Lower lobe of right lung (tissue), 2 donors: ENCODE results near the gene CDK6. TPM values are rescaled to one million over a fixed set of nuclear protein-coding genes. Genes with fewer than 3 reads are reported as not detected.

Experiments
- ATAC-seq, 2 donors: fragments of 200-7000 bp; cut with Tn5 transposase; one replicate each; pipeline ENCODE4 v1.9.1; 2020 to 2022; ENCODE audit warnings: mild to moderate bottlenecking in 2 of 2, moderate library complexity in 2 of 2
- DNase-seq: peaks from one replicate; pipeline ENCODE4 v3.0.0-alpha.2; 2020
- H3K27ac ChIP-seq: fragments of 200-600 bp; one replicate; pipeline ENCODE4 v1.8.0; 2022
- H3K27me3 ChIP-seq: fragments of 200-600 bp; one replicate; pipeline ENCODE4 v1.8.0; 2022; ENCODE audit warnings: low read depth
- H3K36me3 ChIP-seq: fragments of 200-600 bp; one replicate; pipeline ENCODE4 v1.8.0; 2022; ENCODE audit warnings: mild to moderate bottlenecking
- H3K4me1 ChIP-seq: fragments of 200-600 bp; one replicate; pipeline ENCODE4 v1.8.0; 2022
- H3K4me3 ChIP-seq: fragments of 200-600 bp; one replicate; pipeline ENCODE4 v1.8.0; 2022; ENCODE audit warnings: mild to moderate bottlenecking
- H3K9me3 ChIP-seq: fragments of 200-600 bp; one replicate; pipeline ENCODE4 v1.8.0; 2022
- intact Hi-C: fragments of 100-400 bp; cut with DNase I; formaldehyde crosslinking; loops from one replicate; pipeline ENCODE4 v1.11.0; 2022
- total RNA-seq: library from RNA; stranded (reverse); fragmentation: NEBNext Ultra II Directional; extraction: Animal tissue kit (Norgen Biotek cat#: 25700); gene quantifications from one replicate; pipeline ENCODE4 v1.2.1, GENCODE V29; 2021
- TF ChIP-seq, protein P1 (sequence below): fragments of 200-600 bp; IDR thresholded peaks from one replicate; pipeline ENCODE4 v1.8.0; 2022; ENCODE audit warnings: antibody characterized with exemption, mild to moderate bottlenecking
- donor health status: DM: no; HTN: yes; CAD: no; lungs with severe emphysema.

CDK6 gene
- total RNA-seq, 1 donor from 2014 or later: 21.7 TPM

DNA sequence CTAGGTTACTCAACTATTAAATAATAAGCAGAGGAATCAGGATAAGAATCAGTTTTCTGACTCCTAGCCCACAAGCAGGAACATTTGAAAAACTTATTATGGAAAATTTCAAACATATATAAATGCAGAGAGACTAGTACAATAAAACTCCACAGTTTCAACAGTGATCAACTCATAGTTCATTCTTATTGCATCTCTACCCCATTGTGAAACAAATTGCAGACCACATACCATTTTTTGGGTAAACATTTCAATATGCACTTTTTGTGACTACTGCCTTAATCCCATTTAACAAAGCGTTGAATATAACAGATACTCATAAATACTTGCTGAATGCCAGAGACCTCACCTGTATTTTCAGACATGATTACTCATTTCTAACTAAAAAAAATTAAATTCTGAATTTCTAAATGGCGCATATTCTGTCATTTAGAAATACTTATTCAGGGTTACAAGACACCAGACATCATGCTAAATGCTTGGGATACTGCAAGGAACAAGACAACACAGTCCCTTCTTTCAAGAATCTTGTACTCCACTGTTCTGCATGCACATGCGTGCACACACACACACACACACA, 11.4 kb downstream of the CDK6 start:
- H3K4me3 ChIP-seq: no peak overlapping the region
- no peaks in the 10 kb centered on the region for H3K36me3 ChIP-seq
- H3K27ac ChIP-seq: no peak overlapping the region
- H3K27me3 ChIP-seq: no peaks in the 10 kb centered on the region
- TF ChIP-seq, protein P1, sequence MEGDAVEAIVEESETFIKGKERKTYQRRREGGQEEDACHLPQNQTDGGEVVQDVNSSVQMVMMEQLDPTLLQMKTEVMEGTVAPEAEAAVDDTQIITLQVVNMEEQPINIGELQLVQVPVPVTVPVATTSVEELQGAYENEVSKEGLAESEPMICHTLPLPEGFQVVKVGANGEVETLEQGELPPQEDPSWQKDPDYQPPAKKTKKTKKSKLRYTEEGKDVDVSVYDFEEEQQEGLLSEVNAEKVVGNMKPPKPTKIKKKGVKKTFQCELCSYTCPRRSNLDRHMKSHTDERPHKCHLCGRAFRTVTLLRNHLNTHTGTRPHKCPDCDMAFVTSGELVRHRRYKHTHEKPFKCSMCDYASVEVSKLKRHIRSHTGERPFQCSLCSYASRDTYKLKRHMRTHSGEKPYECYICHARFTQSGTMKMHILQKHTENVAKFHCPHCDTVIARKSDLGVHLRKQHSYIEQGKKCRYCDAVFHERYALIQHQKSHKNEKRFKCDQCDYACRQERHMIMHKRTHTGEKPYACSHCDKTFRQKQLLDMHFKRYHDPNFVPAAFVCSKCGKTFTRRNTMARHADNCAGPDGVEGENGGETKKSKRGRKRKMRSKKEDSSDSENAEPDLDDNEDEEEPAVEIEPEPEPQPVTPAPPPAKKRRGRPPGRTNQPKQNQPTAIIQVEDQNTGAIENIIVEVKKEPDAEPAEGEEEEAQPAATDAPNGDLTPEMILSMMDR: no peak
- intact Hi-C loops: no loop called here
- no peak for DNase-seq
- H3K9me3 ChIP-seq: no peaks in the 10 kb centered on the region
- no peak for ATAC-seq
- H3K4me1 ChIP-seq: peaks cover 4% of the 10 kb centered on the region

DNA sequence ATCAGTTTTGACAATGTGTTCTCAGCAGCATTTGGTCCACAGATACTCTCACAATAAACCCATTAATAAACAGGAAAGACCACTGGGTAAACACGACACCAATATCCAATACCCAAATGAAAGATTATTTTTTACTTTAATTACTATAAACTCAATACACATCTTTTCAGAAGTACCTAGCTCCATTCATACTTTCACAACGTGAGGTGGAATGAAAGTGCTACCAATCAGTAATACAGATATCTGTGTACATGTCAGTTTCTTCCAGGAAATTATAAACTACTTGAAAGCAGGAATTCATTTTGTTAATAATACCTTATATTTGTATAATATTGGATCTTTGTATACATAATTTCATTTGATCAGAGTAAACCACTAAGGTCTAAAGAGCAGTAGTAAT, 11.9 kb downstream of the CDK6 start:
- Histone ChIP-seq H3K27me3 (no peaks in the 10 kb centered on the region), H3K4me3 (no peak overlapping the region), H3K36me3 (no peaks in the 10 kb centered on the region), H3K27ac (no peak overlapping the region), H3K9me3 (no peaks in the 10 kb centered on the region), H3K4me1 (no peaks in the 10 kb centered on the region)
- intact Hi-C loops: no loop called here
- DNase-seq (no peak), ATAC-seq (no peak)
- TF ChIP-seq, protein P1: no peak

DNA sequence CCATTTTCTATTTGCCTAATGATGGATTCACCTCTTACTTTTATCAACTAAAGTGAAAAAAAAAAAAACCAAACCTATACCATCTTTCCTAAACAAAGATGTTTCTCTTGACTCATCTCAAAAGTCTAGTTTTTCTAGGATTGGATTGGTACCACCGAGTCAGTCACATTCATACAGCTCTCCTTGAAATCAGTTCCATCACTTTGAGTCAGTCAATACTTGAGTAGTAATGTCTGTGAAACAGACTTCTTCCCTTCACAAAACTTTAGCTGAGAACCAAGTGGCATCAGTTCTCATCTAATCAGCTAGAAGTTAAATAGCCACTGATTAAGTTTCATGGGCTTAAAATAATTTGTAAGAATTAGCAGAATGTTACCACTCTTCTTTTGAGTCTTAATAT, 13.3 kb downstream of the CDK6 start:
- Histone ChIP-seq H3K9me3 (no peaks in the 10 kb centered on the region), H3K27me3 (no peaks in the 10 kb centered on the region), H3K36me3 (no peaks in the 10 kb centered on the region), H3K4me1 (no peaks in the 10 kb centered on the region), H3K27ac (no peak overlapping the region), H3K4me3 (no peak overlapping the region)
- DNase-seq (no peak), ATAC-seq (no peak)
- TF ChIP-seq, protein P1: no peak
- intact Hi-C loops: no loop called here

DNA sequence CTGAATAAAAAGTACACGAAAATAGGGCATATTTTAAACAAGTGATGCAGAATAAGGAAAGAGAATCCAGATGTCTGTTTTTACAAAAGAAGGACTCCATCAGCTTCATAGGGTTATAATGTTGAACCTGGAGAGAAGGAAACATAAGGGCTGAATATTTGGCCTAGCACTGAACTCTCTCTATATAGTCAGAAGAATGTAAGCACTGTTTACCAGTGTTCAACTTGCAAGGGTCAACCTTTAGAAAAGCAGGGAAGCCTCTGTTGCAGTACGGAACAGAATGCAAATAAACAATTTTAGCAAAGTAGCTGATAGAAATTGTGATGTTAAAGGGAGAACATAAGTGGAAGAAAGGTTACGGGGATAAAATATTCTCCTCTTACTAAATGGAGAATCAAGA, 16.2 kb downstream of the CDK6 start:
- H3K36me3 ChIP-seq: no peaks in the 10 kb centered on the region
- no peaks in the 10 kb centered on the region for H3K4me1 ChIP-seq
- no peaks in the 10 kb centered on the region for H3K27me3 ChIP-seq
- peaks cover 9% of the 10 kb centered on the region for H3K9me3 ChIP-seq
- no peak overlapping the region for H3K27ac ChIP-seq
- no peak overlapping the region for H3K4me3 ChIP-seq
- DNase-seq (no peak), ATAC-seq (no peak)
- TF ChIP-seq, protein P1: no peak
- intact Hi-C loops: no loop called here

DNA sequence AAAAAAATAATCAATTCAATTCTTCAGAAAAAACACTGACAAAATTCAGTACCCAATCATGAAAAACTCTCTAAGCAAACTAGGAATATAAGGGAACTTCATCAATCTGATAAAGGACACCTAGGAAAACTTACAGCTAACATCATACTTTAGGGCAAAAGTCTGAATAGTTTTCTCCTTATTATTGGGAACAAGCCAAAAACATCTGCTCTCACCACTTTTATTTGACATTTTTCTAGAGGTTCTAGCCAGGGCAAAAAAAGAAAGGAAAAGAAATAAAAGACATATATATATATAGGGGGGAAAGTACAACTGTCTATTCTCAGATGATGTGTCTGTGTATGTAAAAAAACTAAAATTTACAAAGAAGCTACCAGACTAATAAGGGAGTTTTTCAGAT, 19.0 kb downstream of the CDK6 start:
- no peak for ATAC-seq
- Histone ChIP-seq H3K4me1 (no peaks in the 10 kb centered on the region), H3K36me3 (no peaks in the 10 kb centered on the region), H3K27me3 (no peaks in the 10 kb centered on the region), H3K4me3 (no peak overlapping the region), H3K27ac (no peak overlapping the region), H3K9me3 (peaks cover 9% of the 10 kb centered on the region)
- intact Hi-C loops: no loop called here
- DNase-seq: no peak
- TF ChIP-seq, protein P1: no peak

DNA sequence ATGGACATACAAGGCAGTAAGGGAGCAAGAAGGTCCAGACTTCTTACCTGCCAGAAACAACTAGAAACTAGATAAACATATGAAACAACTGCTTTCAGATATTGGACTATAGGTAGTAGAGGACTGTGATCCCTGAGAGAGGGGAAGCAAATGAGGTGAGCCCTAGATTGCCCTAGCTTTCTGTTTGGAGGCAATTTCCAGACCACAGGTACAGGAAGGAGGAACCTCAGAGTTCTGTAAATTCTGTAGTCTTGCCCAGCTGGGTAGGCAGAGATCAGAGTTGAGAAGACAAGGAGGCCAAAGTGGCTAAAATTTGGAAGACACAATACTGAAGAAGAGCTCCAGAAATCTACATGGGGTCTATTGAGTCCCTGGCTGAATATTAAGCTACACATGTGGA, 21.0 kb downstream of the CDK6 start:
- DNase-seq (no peak), ATAC-seq (no peak)
- no peaks in the 10 kb centered on the region for H3K4me1 ChIP-seq
- no peaks in the 10 kb centered on the region for H3K27me3 ChIP-seq
- no peaks in the 10 kb centered on the region for H3K36me3 ChIP-seq
- TF ChIP-seq, protein P1: no peak
- peaks cover 9% of the 10 kb centered on the region for H3K9me3 ChIP-seq
- H3K4me3 ChIP-seq: no peak overlapping the region
- H3K27ac ChIP-seq: no peak overlapping the region
- intact Hi-C loops: no loop called here
